GM19324 (cell line): ENCODE measurements around the gene MARS1.

Experiments
- ATAC-seq: cut with Tn5 transposase; IDR thresholded peaks from one replicate; pipeline ENCODE4 v1.9.1; 2021; ENCODE audit warnings: mild to moderate bottlenecking, moderate library complexity; ENCODE audit not compliant: unreplicated experiment, low FRiP score

The MARS1 gene

DNA sequence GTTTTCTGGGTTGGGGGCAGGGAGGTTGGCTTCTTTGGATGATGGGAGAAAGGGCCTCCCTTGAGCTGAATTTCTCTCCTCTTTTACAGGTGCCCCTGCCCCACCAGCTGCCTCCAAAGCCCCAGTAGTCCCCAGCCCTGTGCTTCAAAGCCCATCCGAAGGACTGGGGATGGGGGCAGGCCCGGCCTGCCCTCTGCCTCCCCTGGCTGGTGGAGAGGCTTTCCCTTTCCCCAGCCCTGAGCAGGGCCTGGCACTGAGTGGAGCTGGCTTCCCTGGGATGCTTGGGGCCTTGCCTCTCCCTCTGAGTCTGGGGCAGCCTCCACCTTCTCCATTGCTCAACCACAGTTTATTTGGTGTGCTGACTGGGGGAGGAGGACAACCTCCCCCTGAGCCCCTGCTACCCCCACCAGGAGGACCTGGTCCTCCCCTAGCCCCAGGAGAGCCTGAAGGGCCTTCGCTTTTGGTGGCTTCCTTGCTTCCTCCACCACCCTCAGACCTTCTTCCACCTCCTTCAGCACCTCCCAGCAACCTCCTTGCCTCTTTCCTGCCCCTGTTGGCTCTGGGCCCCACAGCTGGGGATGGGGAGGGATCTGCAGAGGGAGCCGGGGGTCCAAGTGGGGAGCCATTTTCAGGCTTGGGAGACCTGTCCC is 38.7 kb downstream of the MARS1 start:
- ATAC-seq, result no peak

DNA sequence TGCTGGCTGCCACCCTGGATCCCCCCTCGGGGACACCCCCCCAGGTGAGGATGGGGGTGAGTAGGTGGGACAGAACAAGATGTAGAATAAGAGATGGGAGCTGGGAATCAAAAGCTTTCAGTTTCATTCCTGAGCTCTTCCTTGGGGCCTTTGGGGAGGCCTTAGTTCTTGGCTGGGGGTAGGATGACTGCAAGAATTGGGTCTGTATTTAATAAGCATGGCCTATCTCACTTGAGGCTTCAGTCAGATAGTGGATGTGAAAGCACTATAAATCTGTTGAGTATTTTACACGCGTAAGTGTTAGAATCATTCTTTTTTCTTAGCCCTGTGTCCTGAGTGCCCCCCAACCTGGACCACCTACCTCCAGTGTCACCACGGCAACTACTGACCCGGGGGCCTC is 39.3 kb downstream of the MARS1 start:
- no peak for ATAC-seq

DNA sequence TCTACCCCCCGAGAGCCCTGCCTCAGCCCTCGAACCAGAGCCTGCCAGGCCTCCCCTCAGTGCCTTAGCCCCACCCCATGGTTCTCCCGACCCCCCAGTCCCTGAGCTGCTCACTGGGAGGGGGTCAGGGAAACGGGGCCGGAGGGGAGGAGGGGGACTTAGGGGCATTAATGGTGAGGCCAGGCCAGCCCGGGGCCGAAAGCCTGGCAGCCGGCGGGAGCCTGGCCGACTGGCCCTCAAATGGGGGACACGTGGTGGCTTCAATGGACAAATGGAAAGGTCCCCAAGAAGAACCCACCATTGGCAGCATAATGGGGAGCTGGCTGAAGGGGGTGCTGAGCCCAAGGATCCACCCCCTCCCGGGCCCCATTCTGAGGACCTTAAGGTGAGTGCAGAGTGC is 40.3 kb downstream of the MARS1 start:
- ATAC-seq, result no peak

DNA sequence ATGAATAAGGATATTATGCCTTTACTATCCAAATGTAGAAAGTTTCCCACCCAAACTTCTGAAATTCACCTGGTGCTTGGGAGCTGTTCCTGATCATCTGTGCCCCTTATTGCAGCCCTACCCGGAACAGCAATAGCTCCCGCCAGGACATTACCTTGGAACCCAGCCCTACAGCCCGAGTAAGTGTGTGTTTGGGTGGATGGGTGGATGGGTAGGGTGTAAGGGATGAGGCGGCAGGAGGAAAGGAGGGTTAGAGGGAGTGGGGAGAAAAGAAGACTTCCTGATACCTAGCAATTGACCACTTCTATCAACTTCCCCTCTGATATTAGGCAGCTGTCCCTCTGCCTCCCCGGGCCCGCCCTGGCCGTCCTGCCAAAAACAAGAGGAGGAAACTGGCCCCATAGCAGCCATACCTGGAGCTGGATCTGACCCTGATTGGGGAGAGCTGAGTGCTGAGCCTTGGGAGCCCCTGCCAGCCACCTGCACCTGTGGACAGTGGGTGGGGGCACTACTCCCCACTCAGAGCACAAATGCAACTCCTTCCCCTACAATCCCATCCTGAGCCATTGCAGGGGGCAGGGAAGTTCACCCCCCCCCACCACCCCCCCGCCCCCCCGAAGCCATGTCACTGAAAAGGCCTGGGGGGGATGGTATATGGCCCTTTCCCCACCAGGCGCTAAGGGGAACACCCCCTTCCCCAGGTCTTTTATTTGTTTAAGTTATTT is 41.1 kb downstream of the MARS1 start:
- ATAC-seq, result no peak

DNA sequence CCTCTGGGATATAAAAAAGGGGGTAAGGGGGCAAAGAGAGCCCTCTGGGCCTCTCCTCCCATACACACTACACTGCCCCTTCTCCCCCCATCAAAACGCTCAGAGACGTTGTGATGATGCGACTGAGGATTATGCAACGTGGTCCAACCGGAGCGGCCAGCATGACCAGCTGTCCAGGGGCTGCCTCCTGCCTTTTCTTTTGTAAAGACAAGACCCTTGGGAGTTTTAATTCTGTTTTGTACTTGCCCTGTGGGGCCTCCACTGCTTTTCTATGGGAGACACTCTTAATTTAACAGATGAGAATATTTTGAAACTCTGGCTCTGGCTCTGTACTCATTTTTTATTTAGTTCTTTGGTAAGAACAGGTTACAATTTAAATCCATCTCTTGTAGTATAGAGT is 42.0 kb downstream of the MARS1 start:
- ATAC-seq, result no peak

DNA sequence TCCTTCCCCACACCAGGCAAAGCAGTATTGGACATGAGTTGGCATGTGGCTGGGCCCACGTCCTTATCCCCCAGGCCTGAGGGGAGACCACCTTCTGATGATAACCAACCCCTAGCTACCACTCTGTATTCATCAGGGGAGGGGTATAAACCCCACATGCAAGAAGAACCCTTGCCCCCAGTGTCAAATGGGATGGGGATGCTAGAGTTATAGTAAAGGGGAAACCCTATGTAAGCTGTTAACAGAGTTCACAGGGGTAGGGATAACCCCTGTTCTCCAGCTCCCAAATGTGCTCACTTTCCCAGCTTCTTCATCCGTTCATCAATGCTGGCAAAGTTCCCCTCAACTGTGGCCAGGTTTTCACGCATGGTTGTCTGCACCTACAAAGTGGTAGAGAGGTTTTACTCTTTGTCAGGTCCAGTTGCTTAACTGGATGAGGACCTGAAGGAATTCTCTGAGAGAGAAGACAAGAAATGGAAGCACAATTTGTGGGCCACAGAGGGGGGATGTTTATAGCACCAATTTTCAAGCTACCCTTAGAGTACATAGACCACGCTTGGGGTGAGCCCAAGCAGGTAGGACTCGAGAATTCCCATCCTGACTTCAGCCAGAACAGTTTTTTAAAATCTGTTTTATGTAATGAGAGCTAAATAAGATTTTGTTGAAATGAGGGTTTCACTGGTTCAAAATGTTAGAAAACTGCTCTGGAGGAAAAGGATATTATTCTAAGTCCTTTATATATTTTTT is 42.7 kb downstream of the MARS1 start:
- no peak for ATAC-seq

DNA sequence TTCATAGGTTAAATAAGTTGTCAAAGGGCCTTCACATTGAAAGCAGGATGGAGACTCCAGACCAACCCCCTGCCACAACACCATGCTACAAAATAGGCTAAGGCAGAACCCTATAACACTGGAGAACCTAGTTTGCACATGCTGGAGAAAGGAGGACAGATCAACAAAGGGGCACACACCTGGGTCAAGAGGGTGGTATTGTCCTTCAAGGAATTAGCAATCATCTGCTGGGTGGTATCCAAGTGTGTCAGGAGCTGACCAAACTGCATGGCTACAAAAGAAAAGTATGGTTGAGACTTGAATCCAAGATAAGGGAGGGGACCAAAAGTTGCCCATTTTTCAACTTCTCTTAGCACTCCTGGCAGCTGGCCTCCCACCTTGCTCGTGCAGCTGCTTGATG is 44.0 kb downstream of the MARS1 start:
- no peak for ATAC-seq

DNA sequence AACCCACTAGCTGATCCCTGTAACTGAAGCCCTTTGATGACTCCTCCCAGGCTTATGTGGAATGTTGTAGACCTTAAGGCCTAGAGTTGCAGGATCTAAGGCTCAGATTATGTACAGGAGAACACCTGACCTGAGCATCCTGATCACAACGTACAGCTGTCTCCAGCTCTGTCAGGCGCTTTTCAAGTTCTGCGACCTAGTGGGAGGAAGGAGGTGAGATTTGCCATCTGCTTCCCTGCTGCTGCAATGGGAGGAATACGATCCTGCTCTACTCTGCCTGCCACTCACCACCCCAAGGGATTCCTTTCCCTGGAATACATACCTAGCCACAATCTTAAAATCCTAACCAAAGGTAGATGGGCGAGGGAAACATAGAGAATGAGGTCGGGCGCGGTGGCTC is 45.2 kb downstream of the MARS1 start:
- ATAC-seq, result no peak

DNA sequence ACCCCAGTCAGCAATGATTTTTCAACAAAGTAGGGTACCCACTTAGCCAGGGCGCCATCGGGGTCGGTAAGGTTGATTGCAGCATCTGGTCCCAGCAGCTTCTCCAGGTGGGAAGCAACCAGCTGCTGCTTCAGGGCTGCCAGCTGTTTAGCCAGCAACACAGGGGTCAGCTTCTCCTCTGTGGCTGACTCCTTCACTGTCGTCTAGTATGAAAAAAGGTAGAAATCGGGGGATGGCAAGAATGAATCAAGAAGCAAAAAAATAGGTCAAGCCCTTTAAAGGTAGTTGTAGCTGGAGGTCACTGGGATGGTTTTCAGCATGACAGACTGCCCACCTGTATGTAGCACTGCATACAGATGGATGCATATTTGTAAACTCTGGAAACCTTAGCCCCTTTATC is 46.4 kb downstream of the MARS1 start:
- ATAC-seq, result no peak

DNA sequence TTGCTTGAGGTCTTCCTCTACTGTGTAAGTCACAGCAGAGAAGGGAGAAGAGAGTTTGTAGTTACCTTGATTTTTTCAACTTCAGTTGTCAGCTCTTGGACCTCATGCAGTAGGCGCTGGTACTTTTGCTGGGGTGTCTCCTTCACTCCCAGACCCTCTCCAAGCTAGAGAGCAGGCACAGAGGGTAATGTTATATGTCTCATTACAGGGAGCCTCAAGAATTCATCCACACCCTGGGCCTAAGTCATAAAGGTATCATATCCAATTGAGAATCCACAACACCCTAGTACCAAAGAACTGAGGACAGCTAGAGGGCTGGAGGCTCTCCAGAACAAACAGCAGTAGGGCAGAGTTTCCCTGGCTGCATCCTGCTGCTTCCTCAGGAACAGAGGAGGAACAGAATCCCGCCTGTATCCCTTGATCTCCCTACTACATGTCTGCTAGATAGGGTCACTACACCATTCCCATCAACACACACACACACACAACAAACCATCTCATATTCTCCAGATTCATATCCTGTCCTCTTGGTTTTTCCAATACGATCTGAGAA is 47.2 kb downstream of the MARS1 start:
- ATAC-seq, result no peak

DNA sequence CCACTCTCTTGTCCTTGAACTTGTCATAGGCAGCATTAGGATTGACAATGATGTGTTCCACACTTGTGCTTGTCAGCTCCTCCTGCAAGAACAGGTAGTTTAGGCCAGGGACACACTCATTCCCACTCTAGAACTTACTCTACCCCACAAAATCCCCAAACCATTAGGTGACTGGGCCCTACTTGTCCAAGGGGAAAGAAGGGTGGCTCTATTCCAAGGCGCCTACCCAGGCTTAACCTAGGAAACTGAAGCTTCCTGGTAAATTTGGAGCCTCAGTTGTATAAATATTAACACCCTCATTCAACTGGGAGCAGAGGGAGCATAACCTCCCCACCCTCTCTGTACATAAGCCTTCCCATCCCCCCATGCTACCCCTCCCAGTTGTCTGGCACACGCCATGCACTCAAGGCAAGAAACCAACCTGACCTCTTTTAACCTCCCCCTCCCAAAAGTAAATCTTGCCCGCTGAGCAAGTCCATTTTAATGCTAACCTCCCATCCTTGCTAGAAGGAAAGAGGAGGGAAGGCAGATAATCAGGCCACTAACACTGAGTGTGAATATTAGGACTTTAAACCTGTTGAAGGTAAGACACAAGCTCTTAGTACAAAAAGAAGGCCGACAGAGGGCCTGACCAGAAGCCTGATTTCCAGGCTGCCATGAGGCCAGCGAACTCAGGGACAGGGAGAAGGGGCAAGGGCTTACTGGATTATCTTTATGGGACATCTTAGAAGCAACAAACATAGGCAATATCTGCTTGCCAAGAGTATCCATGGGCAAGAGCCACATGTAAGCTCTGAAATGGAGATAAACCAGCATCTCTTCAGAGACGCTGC is 48.1 kb downstream of the MARS1 start:
- ATAC-seq, result no peak

DNA sequence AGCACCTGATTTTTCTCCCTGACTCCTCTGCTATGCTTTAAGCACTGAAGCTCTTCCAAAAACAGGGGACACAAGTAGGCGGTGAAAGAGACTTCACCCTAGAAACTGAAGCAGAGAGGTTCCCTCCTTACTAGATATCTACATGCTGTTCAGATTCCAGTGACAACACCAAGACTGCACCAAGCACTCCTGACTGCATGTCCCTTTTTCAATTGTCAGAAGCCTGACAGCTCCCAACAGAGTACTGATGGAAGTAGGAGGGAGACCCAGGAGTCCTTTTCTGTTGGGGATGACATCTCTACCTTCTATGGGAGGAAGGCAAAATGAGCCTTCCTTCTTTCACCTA is 48.7 kb downstream of the MARS1 start:
- no peak for ATAC-seq

DNA sequence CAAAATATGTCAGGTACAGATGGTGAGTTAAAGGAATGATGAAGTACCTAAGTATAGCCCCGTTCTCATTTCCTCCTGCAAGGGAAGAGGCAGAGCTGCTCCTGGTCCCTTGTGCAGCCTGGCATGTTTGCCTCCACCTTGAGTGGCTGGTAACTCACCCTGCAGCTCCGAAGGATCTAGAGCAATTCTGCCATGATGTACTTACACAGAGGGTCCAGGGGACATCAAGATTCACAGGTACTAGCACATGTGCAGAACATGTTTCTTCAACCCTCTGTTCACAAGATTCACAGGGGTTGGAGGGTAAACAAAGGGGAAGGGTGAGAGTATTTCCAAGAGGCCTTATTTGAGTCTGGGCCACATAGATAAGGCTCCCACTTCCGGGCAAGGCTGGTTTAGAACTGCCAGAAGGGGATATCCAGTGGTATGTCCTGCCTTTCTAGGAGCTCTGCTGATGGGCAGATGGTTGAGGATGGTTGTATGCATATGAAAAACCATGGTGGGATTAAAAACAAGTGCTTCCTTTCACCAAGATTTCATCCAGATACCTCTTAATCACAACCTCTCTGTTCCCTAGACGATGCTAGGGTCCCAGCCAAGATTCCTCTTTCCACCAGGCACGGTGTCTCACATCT is 51.4 kb downstream of the MARS1 start:
- ATAC-seq, result no peak

DNA sequence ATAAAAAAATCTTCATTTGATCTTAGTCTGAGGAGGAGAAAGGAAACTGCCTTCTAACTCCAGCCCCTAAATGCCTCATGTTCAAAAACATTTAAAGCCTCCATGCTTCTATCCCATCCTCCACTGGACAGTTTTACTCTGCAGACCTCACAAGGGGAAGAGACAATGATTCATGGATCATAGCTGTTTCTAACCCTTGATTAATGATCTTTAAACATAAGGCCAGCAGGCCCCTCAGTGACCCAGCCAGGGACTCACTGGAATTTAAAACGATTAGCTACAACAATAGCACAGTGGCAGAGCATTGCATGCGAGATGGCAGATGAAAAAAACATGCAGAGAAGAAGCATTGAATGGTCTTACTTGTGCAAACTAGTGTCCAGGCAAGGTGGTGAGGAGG is 53.1 kb downstream of the MARS1 start:
- ATAC-seq, result no peak

DNA sequence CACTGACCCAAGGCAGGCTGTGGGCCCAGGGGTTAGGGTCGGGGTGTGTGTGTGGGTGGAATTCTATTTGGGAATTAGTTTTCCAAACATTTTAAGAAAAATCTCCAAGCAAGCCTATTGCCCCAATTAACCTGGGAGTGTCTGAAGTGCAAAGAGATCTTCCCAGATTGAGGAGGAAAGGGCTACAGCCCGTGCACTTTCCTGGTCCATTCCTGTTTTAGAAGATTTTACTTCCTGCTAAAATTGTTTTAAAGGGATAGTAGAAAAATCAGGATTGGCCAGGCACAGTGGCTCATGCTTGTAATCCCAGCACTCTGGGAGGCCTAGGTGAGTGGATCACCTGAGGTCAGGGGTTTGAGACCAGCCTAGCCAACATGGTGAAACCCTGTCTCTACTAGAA is 53.8 kb downstream of the MARS1 start:
- ATAC-seq, result no peak

DNA sequence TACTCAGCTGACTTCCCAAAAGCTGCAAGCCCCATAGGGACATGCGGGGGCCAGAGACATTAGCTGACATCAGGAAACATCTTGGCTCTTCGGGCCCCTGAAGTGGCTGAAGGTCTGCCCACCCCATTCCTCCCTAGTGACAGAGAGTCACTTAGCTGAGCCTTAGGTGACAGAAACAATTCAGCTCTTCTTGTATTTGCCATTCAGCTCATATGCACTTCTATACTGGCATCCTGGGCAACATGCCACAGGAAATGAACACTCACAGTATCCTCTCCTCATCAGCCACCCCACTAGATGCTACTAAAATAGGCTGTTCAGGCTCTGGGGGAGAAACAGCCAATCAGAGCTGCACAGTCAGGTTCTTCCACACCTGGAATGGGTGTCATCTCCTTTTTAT is 55.7 kb downstream of the MARS1 start:
- ATAC-seq, result no peak

DNA sequence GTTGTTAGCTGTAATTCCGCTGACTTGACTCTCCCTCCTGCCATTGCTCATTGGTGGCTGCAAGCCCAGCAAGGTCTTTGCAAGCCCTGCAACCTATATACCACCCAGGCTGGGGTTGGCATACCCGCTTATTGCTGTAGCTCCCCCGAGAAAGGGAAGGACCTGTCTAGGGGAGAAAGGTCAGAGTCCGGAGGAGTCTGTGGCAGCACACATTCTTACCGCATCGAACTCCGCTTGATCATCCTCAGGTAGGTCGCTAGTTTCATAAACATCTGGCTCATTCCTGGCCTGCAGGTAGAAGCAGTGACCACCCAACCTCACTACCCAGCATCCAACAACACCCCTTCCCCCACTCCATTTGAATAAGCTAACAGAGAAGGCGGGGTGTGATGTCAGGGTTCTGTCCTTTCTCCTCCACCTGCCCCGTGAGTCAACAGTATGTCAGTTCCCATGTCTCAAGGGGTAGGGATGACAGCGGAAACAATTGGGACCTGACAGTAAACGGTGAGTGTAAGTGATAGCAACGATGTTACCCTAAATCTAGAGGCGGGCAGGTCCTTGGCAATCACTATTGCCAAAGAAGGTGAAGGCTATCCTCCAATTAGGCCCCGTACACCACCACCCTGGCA is 58.1 kb downstream of the MARS1 start:
- ATAC-seq, result no peak

DNA sequence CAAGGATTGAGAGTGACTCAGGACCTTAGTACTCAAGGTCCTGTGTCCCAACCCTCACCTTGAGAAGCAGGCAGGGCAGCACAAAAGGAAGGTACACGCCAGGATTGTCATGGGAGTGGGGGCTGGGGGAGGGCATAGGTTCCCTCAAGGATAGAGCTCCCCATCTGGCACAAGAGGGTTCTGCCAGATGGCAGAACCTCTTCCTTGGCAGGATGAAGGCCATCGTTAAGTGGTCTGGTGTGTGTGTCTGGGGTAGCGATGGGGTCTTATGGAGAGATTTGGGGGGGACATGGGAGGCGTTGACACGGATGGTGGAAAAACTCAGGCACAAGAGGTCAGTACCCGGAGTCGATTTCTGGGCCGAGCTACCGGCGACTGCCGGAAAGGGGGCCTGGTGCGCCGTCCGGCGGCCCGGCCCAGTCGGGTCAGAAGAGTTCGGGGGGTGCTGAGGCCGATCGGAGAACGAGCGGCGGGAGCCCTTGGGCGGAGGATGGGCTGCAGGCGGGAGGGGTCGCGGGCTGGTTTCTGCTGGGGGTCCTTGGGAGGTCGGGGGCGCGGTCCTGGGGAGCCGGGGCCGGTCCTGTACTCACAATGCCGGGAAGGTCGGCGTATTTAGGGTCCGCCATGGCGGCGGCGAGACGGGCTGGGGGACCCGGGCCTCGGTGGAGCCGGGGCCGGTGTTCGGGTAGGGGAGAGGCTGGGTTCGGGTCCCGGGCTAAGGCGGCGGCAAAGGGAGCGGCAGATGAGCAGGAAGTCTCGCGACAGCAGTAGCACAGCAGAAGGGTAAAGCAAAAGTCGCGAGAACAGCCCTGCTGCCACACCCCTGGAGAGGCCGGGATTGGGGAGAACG is 58.8 kb downstream of the MARS1 start, which contains the start of gene DCTN2:
Gene DCTN2 (minus strand): TSS at position 755 of the 850 bp plus-strand sequence. CDS start 129 bp downstream, at position 626.
- peak; percentile 97 for ATAC-seq
